ENCODE data around the gene KLHL42. TPM values are rescaled to one million over a fixed set of nuclear protein-coding genes. Genes with fewer than 3 reads are reported as not detected.

KLHL42 gene
- polyA plus RNA-seq, 2 donors: 4.5 to 6.2 TPM

DNA sequence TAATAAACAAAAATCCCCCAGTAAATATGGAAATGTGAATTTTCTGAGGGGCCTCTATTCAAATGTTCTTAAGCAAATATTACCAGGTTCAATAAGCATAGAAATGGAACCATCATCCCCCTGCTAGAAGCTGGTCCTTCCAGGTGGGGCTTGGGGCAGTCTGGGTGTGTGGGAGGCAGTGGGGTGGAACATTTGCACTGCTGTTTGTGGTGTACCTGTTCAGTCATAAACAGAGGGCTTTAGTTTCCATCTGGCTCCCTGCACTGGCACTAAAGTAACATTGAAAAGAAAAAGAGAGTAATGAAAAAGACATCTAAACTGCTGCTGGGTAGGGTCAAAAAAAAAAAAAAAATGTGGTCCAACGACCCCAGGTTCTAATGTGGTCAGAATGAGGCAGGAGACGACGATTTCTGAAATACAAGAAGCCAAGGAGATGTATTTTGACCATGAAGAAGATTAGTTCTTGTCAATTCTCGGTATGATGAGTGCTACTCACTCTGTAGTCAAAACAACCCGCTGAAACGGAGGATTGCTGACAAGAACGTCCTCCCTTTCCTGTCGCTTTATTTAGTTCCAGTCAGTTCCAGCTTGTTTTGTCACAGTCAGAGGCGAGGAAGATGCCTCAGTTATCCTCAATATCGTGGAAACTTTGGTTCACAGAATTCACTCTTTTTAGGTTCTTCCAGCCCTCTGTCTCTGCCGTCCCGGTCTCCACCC, 44.3 kb downstream of the KLHL42 start:
- no peaks in the 10 kb centered on the region for H3K27me3 ChIP-seq (ENCODE audit: control insufficient read depth in 1 of 2, insufficient read depth in 2 of 2, low read length in 2 of 2)
- H3K36me3 ChIP-seq (ENCODE audit: control insufficient read depth in 2 of 2, insufficient read depth in 2 of 2, low read length in 1 of 2): no peaks in the 10 kb centered on the region
- H3K9me3 ChIP-seq (ENCODE audit: control insufficient read depth in 2 of 2, insufficient read depth in 1 of 2, low read depth in 1 of 2, low read length in 1 of 2): peaks cover 0 to 3% of the 10 kb centered on the region in 2 donors
- H3K4me1 ChIP-seq (ENCODE audit: control insufficient read depth in 2 of 2, insufficient read depth in 2 of 2, low read length in 1 of 2): no peaks in the 10 kb centered on the region
- no peak overlapping the region for H3K4me3 ChIP-seq (ENCODE audit: low read depth in 1 of 2, low read length in 2 of 2)
- no peak overlapping the region for H3K27ac ChIP-seq (ENCODE audit: low read depth in 2 of 2, low read length in 1 of 2)
- 65 to 74% methylated on average over 12 of the region's 12 CpGs for WGBS, 2 donors

DNA sequence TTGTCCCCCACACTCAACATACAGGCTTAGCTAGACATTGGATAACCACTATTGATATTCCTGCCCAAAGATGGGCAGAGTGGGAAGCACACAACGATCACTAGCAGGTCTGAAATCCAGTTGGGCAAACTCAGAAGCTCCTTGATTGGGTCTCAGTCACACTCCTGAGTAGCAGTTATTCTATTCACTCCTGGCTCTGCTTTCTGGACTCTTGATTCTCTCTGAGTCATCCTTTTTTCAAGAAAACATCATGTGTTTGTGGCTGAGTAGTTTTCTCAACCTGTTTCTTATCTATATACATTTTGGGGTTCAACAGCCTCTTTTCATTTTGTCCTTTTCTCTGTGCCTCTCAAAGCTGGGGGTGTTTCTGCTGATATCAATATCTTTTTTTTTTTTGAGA, 46.0 kb downstream of the KLHL42 start:
- Histone ChIP-seq H3K27ac (ENCODE audit: low read depth in 2 of 2, low read length in 1 of 2) (no peak overlapping the region), H3K27me3 (ENCODE audit: control insufficient read depth in 1 of 2, insufficient read depth in 2 of 2, low read length in 2 of 2) (no peaks in the 10 kb centered on the region), H3K36me3 (ENCODE audit: control insufficient read depth in 2 of 2, insufficient read depth in 2 of 2, low read length in 1 of 2) (no peaks in the 10 kb centered on the region), H3K4me1 (ENCODE audit: control insufficient read depth in 2 of 2, insufficient read depth in 2 of 2, low read length in 1 of 2) (no peaks in the 10 kb centered on the region), H3K9me3 (ENCODE audit: control insufficient read depth in 2 of 2, insufficient read depth in 1 of 2, low read depth in 1 of 2, low read length in 1 of 2) (peaks cover 0 to 3% of the 10 kb centered on the region in 2 donors), H3K4me3 (ENCODE audit: low read depth in 1 of 2, low read length in 2 of 2) (no peak overlapping the region)
- 77 to 93% methylated on average over 1 of the region's 1 CpG for WGBS, 2 donors

DNA sequence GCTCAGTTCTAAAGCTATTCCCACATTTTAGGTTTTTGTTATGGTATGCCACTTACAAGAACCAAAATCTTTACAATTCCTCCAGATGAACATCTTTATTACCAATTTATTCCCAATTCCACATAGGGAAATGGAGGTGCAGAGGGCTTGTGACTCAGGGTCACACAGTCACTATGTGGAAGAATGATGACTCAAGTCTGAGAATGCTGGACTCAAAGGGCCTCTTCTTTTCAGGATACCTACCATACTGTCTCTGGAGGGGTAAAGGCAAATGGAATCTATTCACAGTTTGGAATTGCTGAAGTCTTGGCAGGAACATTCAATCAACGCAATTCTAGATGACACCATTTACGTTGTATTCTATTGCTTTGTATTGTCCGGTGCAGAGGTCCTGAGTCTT, 48.2 kb downstream of the KLHL42 start:
- H3K27ac ChIP-seq (ENCODE audit: low read depth in 2 of 2, low read length in 1 of 2): no peak overlapping the region
- H3K4me1 ChIP-seq (ENCODE audit: control insufficient read depth in 2 of 2, insufficient read depth in 2 of 2, low read length in 1 of 2): no peaks in the 10 kb centered on the region
- no peak overlapping the region for H3K4me3 ChIP-seq (ENCODE audit: low read depth in 1 of 2, low read length in 2 of 2)
- H3K36me3 ChIP-seq (ENCODE audit: control insufficient read depth in 2 of 2, insufficient read depth in 2 of 2, low read length in 1 of 2): no peaks in the 10 kb centered on the region
- WGBS, 2 donors: 95 to 96% methylated on average over 3 of the region's 3 CpGs
- no peaks in the 10 kb centered on the region for H3K27me3 ChIP-seq (ENCODE audit: control insufficient read depth in 1 of 2, insufficient read depth in 2 of 2, low read length in 2 of 2)
- peaks cover 0 to 3% of the 10 kb centered on the region in 2 donors for H3K9me3 ChIP-seq (ENCODE audit: control insufficient read depth in 2 of 2, insufficient read depth in 1 of 2, low read depth in 1 of 2, low read length in 1 of 2)

DNA sequence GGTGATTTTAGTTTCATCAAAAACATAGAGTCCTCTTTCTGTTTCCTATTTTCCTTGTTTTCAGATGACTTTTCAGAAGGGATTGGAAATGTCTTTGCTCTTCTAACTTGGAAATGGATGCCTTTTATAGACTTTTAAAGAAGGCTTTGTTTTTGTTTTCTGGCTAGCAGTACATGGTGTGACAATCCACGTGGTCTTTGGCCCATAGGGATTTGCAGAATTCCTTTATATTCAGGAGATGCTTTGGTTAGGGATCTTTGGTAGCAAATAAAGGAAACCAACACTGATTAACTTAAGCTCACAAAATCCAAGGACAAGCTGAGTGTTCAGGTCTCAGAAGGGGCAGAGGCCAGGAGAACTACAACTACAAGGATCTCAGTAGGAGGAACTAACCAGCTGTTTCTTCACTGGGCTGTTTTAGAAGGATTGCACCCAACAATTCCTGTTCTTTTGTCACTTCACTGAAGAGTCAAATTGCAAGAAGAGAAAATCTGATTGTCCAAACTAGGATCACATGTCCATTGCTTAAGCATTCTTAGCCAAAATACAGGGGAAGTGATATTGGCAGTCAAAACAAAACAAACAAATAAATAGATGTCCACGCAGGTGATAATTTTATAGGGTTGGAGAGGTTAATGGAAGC, 58.6 kb downstream of the KLHL42 start:
- H3K4me1 ChIP-seq (ENCODE audit: control insufficient read depth in 2 of 2, insufficient read depth in 2 of 2, low read length in 1 of 2): no peaks in the 10 kb centered on the region
- H3K36me3 ChIP-seq (ENCODE audit: control insufficient read depth in 2 of 2, insufficient read depth in 2 of 2, low read length in 1 of 2): no peaks in the 10 kb centered on the region
- no peaks in the 10 kb centered on the region for H3K9me3 ChIP-seq (ENCODE audit: control insufficient read depth in 2 of 2, insufficient read depth in 1 of 2, low read depth in 1 of 2, low read length in 1 of 2)
- H3K4me3 ChIP-seq (ENCODE audit: low read depth in 1 of 2, low read length in 2 of 2): no peak overlapping the region
- no peaks in the 10 kb centered on the region for H3K27me3 ChIP-seq (ENCODE audit: control insufficient read depth in 1 of 2, insufficient read depth in 2 of 2, low read length in 2 of 2)
- H3K27ac ChIP-seq (ENCODE audit: low read depth in 2 of 2, low read length in 1 of 2): no peak overlapping the region
- 82% methylated on average over 2 of the region's 2 CpGs for WGBS, 2 donors

DNA sequence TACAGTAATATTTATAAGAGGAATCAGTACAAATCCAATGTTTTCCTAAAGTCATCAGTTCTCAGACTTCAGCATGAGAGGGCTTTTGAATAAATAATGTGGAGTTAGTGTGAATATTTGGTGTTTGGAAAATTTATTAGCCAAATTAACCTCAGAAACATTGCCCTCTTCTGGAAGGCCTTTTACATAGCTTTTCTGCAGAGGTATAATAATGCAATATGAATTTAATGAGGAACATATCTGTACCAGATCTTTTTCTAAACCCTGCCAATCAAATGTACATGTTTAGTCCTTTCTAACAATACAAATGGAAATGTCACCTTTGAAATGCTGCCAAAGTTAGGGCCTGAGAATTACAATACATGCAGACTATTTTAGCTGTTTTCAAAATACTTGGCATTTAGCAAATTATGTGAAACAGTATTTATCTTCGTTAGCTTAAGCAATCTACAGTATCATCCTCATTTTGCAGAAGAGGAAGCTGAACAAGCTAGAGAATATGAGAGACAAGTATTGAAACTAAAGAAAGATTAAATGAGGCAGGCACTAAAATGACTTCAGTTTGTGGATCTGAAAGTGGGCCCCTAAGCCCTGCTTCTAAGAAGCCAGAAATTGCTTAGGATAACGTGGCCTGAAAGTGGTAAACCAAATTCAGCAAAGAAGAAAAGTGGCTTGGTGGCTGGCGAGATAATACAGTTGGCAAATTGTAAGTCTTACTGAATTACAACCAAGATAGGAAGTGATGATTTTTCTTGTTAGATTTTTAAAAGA, 60.4 kb downstream of the KLHL42 start:
- Histone ChIP-seq H3K9me3 (ENCODE audit: control insufficient read depth in 2 of 2, insufficient read depth in 1 of 2, low read depth in 1 of 2, low read length in 1 of 2) (no peaks in the 10 kb centered on the region), H3K36me3 (ENCODE audit: control insufficient read depth in 2 of 2, insufficient read depth in 2 of 2, low read length in 1 of 2) (no peaks in the 10 kb centered on the region), H3K4me1 (ENCODE audit: control insufficient read depth in 2 of 2, insufficient read depth in 2 of 2, low read length in 1 of 2) (peaks cover 0 to 4% of the 10 kb centered on the region in 2 donors), H3K27me3 (ENCODE audit: control insufficient read depth in 1 of 2, insufficient read depth in 2 of 2, low read length in 2 of 2) (no peaks in the 10 kb centered on the region), H3K27ac (ENCODE audit: low read depth in 2 of 2, low read length in 1 of 2) (no peak overlapping the region), H3K4me3 (ENCODE audit: low read depth in 1 of 2, low read length in 2 of 2) (no peak overlapping the region)
- 67 to 73% methylated on average over 3 of the region's 3 CpGs for WGBS, 2 donors

DNA sequence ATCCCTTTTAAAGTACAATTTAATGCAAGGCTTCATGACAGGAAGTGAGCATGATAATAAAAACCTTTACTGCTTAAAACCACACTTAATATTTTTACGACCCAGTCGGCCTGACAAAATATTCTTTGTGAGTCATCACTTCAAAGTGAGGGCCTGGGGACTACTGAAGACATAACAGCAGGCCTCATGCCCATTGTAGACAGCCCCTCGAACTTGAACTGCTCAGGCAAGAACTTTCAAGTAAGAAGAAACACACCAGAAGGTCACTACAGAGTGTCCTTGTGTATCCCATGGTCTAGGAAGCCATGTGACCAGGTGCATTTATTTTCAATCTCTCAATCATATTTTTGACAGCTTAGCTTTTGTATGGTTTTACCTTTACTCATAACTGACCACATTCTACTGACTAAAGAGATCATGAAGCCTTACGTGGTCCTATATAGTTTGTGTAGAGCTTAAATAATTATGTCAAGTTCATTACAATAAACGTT, 61.4 kb downstream of the KLHL42 start:
- Histone ChIP-seq H3K27me3 (ENCODE audit: control insufficient read depth in 1 of 2, insufficient read depth in 2 of 2, low read length in 2 of 2) (no peaks in the 10 kb centered on the region), H3K4me1 (ENCODE audit: control insufficient read depth in 2 of 2, insufficient read depth in 2 of 2, low read length in 1 of 2) (peaks cover 0 to 4% of the 10 kb centered on the region in 2 donors), H3K27ac (ENCODE audit: low read depth in 2 of 2, low read length in 1 of 2) (no peak overlapping the region), H3K4me3 (ENCODE audit: low read depth in 1 of 2, low read length in 2 of 2) (no peak overlapping the region), H3K9me3 (ENCODE audit: control insufficient read depth in 2 of 2, insufficient read depth in 1 of 2, low read depth in 1 of 2, low read length in 1 of 2) (no peaks in the 10 kb centered on the region), H3K36me3 (ENCODE audit: control insufficient read depth in 2 of 2, insufficient read depth in 2 of 2, low read length in 1 of 2) (no peaks in the 10 kb centered on the region)
- 44 to 52% methylated on average over 5 of the region's 5 CpGs for WGBS, 2 donors

DNA sequence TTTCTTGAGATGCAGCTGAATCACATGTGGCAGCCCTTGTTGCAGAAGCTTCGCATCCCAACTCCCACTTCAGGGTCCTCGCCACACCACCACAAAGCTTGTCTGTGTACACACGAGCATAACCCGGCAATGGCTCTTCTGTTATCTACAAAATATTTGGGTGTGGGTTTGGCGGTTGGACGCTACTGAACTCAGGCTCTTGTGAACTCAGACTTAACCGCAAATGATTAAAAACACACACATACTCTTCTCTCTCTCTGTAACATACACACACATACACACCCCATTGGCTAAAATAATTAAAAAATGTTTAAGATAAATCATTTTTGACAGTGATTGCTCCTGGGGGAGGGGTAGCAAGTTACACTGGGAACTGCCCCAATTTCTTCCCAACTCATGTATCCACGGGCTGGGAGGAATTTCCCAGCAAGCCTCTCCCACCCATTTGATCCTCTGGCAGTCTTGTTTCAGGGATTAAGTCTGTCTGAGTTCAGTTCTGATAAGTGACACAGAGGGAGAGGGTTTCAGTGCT, 63.7 kb downstream of the KLHL42 start:
- peaks cover 0 to 4% of the 10 kb centered on the region in 2 donors for H3K4me1 ChIP-seq (ENCODE audit: control insufficient read depth in 2 of 2, insufficient read depth in 2 of 2, low read length in 1 of 2)

DNA sequence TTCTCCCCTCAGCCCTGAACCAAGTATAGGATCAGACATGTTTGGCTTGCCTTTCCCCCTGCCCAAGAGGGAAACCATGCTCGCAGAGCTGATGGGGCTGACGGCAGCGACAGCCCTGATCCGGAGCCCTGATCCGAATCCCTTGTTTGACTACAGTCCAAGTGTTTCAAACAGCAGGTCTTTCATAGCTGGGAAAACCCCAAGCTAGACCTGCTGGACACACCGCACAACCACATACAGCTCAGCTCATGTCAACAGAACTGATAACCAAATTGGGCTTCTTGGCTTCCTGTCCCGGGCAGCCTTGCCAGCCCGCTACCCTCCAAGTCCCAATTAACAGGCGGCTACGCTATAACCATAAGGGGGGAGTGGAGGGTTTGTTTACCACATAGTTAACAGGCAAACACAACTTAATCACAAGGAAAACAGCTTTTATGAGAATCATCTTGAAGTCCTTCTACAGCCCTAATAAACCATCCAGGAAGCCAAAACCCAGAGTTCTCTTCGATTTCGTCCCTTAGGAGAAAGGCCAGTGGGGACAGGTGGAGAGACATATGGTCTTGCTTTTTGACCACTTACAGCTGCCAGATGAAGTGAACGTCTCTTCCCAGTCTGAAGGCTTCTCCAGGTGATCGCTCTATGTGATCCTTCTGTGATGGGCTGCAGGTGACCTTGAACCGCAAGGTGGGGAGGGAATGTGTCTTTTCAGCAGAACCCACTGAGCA, 64.5 kb downstream of the KLHL42 start:
- Histone ChIP-seq H3K9me3 (ENCODE audit: control insufficient read depth in 2 of 2, insufficient read depth in 1 of 2, low read depth in 1 of 2, low read length in 1 of 2) (no peaks in the 10 kb centered on the region), H3K27ac (ENCODE audit: low read depth in 2 of 2, low read length in 1 of 2) (no peak overlapping the region)
- 49% methylated on average over 15 of the region's 15 CpGs for WGBS, 2 donors

More for the DNA sequence above, 63.7 kb downstream of the KLHL42 start:
- no peaks in the 10 kb centered on the region for H3K9me3 ChIP-seq (ENCODE audit: control insufficient read depth in 2 of 2, insufficient read depth in 1 of 2, low read depth in 1 of 2, low read length in 1 of 2)
- H3K4me3 ChIP-seq (ENCODE audit: low read depth in 1 of 2, low read length in 2 of 2): no peak overlapping the region
- H3K36me3 ChIP-seq (ENCODE audit: control insufficient read depth in 2 of 2, insufficient read depth in 2 of 2, low read length in 1 of 2): no peaks in the 10 kb centered on the region
- 30 to 41% methylated on average over 8 of the region's 8 CpGs for WGBS, 2 donors
- H3K27me3 ChIP-seq (ENCODE audit: control insufficient read depth in 1 of 2, insufficient read depth in 2 of 2, low read length in 2 of 2): no peaks in the 10 kb centered on the region
- H3K27ac ChIP-seq (ENCODE audit: low read depth in 2 of 2, low read length in 1 of 2): no peak overlapping the region

DNA sequence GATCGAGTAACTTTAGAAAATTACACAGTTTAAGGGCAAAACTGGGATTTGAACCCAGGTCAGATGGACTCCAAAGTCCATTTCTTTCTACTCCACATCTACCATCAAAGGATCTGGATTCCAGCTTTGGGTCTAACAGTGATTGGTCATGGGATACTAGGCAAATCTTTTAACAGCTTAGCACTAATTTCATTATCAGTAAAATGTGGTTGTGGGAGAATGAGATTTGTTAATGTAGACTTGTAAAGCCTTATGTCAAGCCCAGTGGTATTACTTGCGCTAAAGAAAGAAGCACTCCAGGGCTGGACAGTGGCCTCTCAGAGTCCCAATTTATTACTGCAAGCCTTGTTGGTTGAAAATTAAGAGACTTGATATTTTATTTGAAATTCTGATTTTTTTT, 65.2 kb downstream of the KLHL42 start:
- 93 to 97% methylated on average over 2 of the region's 2 CpGs for WGBS, 2 donors
- Histone ChIP-seq H3K27me3 (ENCODE audit: control insufficient read depth in 1 of 2, insufficient read depth in 2 of 2, low read length in 2 of 2) (no peaks in the 10 kb centered on the region), H3K4me3 (ENCODE audit: low read depth in 1 of 2, low read length in 2 of 2) (no peak overlapping the region), H3K36me3 (ENCODE audit: control insufficient read depth in 2 of 2, insufficient read depth in 2 of 2, low read length in 1 of 2) (no peaks in the 10 kb centered on the region), H3K9me3 (ENCODE audit: control insufficient read depth in 2 of 2, insufficient read depth in 1 of 2, low read depth in 1 of 2, low read length in 1 of 2) (no peaks in the 10 kb centered on the region), H3K27ac (ENCODE audit: low read depth in 2 of 2, low read length in 1 of 2) (no peak overlapping the region), H3K4me1 (ENCODE audit: control insufficient read depth in 2 of 2, insufficient read depth in 2 of 2, low read length in 1 of 2) (peaks cover 0 to 4% of the 10 kb centered on the region in 2 donors)

More for the DNA sequence above, 64.5 kb downstream of the KLHL42 start:
- Histone ChIP-seq H3K36me3 (ENCODE audit: control insufficient read depth in 2 of 2, insufficient read depth in 2 of 2, low read length in 1 of 2) (no peaks in the 10 kb centered on the region), H3K27me3 (ENCODE audit: control insufficient read depth in 1 of 2, insufficient read depth in 2 of 2, low read length in 2 of 2) (no peaks in the 10 kb centered on the region), H3K4me3 (ENCODE audit: low read depth in 1 of 2, low read length in 2 of 2) (no peak overlapping the region), H3K4me1 (ENCODE audit: control insufficient read depth in 2 of 2, insufficient read depth in 2 of 2, low read length in 1 of 2) (peaks cover 0 to 4% of the 10 kb centered on the region in 2 donors)
